DMS 273 (cell line): Measurements from ENCODE around the gene CNTN5.

ENCODE experiments used
- DNase-seq: peaks from one replicate; lab custom pipeline; 2025; ENCODE audit not compliant: unreplicated experiment; lab: John Stamatoyannopoulos, UW

The CNTN5 gene

GRCh38 chr11:99371257-99371656 lies 350.5 kb downstream of the CNTN5 start:
- no peak for DNase-seq

GRCh38 chr11:99376463-99376862 lies 355.7 kb downstream of the CNTN5 start:
- DNase-seq = no peak

GRCh38 chr11:99383648-99384245 lies 363.0 kb downstream of the CNTN5 start:
- peak; percentile 11 for DNase-seq

- DNase-seq = no peak
These were observed 370.5 kb downstream of the CNTN5 start for GRCh38 chr11:99391245-99391644.

- no peak for DNase-seq
These were observed 385.6 kb downstream of the CNTN5 start for GRCh38 chr11:99406345-99406744.

- no peak for DNase-seq
These were observed 389.9 kb downstream of the CNTN5 start for GRCh38 chr11:99410636-99411035.

- no peak for DNase-seq
These were observed 398.4 kb downstream of the CNTN5 start for GRCh38 chr11:99418927-99419720.

GRCh38 chr11:99419991-99420390 lies 399.2 kb downstream of the CNTN5 start:
- no peak for DNase-seq

GRCh38 chr11:99422581-99423427 lies 402.1 kb downstream of the CNTN5 start:
- DNase-seq = no peak

GRCh38 chr11:99423428-99423983 lies 402.8 kb downstream of the CNTN5 start:
- no peak for DNase-seq

- DNase-seq = no peak
These were observed 403.8 kb downstream of the CNTN5 start for GRCh38 chr11:99424313-99425084.

GRCh38 chr11:99425596-99425995 lies 404.8 kb downstream of the CNTN5 start:
- DNase-seq = no peak

GRCh38 chr11:99432677-99433076 lies 411.9 kb downstream of the CNTN5 start:
- no peak for DNase-seq

- DNase-seq = no peak
These were observed 422.5 kb downstream of the CNTN5 start for GRCh38 chr11:99443276-99443675.

GRCh38 chr11:99446400-99446799 lies 425.7 kb downstream of the CNTN5 start:
- DNase-seq = no peak

- DNase-seq = no peak
These were observed 428.6 kb downstream of the CNTN5 start for GRCh38 chr11:99449345-99449744.

- no peak for DNase-seq
These were observed 431.3 kb downstream of the CNTN5 start for GRCh38 chr11:99452075-99452474.

GRCh38 chr11:99461913-99462312 lies 441.2 kb downstream of the CNTN5 start:
- DNase-seq = no peak

GRCh38 chr11:99464985-99465384 lies 444.2 kb downstream of the CNTN5 start:
- DNase-seq = no peak

GRCh38 chr11:99489581-99489980 lies 468.8 kb downstream of the CNTN5 start:
- no peak for DNase-seq

GRCh38 chr11:99494065-99494464 lies 473.3 kb downstream of the CNTN5 start:
- no peak for DNase-seq
